ENCODE measurements around the gene SLC35A4. TPM values are rescaled to one million over a fixed set of nuclear protein-coding genes. Genes with fewer than 3 reads are reported as not detected.

The SLC35A4 gene, protein sequence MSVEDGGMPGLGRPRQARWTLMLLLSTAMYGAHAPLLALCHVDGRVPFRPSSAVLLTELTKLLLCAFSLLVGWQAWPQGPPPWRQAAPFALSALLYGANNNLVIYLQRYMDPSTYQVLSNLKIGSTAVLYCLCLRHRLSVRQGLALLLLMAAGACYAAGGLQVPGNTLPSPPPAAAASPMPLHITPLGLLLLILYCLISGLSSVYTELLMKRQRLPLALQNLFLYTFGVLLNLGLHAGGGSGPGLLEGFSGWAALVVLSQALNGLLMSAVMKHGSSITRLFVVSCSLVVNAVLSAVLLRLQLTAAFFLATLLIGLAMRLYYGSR
- polyA plus RNA-seq, result 79.8 TPM

DNA sequence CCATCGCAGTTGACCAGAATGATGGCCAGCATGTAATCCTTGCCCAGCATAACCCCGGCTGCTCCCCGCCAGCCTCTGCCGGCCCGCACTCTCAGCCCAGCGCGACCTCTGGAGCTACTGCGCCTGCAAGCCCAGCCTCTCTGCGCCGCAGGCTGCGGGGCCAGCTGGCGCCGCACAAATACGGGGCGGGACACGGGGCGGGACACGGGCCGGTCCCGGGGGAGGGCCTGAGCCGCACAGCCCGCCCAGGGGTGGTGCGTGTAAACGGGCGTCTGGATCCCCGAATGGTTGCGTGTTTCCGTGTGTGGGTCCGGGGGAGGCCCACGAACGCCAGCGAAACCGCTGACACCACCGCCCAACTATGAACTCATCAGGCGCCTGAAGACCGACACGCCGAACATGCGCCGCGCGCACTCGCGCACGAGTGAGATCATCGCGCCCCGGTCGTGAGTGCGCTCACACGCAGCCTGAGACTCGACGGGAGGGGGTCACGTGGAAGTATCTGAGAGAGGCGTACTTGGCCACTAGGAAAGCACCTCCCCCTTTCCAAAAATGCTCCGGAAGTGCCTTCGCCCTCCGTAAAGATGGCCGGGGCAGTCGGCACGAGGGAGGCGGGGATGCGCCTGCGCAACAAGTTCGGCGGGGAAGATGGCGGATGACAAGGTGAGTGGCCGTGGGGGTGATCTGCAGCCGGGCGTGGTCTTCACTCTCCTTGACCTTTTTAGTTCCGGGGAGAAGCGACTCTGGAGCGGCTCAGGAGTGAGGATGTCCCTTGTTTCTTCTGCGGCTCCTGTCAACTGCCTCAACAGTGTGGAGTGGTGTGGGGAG, at the start of gene SLC35A4, which contains the start of gene APBB3:
Gene SLC35A4 (plus strand): TSS at position 633 of the 828 bp plus-strand sequence. CDS start 2,342 bp downstream, outside the sequence.
Gene APBB3 (minus strand): TSS at position 403 of the 828 bp plus-strand sequence. CDS start 353 bp downstream, at position 50.
- Mint-ChIP-seq H3K27me3 (no peaks in the 10 kb centered on the region), H3K4me3 (peak within 1 kb of the TSS; percentile 89 to 98 (median 97)), H3K4me1 (peaks cover 11 to 41% (median 23%) of the 10 kb centered on the region in 3 donors), H3K27ac (peak within 1 kb of the TSS; percentile 82 to 97 (median 96)), H3K9me3 (no peaks in the 10 kb centered on the region), H3K36me3 (peaks cover 13% of the 10 kb centered on the region)

DNA sequence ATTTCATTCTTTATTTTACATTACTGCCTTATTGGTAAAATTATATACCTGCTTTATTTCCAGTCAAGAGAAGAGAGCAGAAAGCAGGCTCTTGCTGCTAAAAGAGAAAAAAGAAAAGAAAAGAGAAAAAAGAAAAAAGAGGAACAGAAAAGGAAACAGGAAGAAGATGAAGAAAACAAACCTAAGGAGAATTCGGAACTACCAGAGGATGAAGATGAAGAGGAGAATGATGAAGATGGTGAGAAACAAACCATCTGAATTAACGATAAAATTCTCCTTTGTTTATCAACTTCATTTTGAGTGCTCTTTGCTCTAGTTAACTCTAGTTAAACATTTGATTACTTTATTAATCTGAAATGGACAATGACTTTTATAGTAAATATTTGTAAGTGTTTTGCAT, 40.6 kb upstream of the SLC35A4 start:
- H3K27ac Mint-ChIP-seq, result peak overlapping the region in 2 of 3 donors; percentile 35 to 65
- H3K4me1 Mint-ChIP-seq, result peaks cover 6 to 10% (median 6%) of the 10 kb centered on the region in 3 donors
- no peaks in the 10 kb centered on the region for H3K36me3 Mint-ChIP-seq
- H3K27me3 Mint-ChIP-seq, result peaks cover 2% of the 10 kb centered on the region
- H3K4me3 Mint-ChIP-seq, result peak overlapping the region in 1 of 4 donors; percentile 78
- no peaks in the 10 kb centered on the region for H3K9me3 Mint-ChIP-seq

DNA sequence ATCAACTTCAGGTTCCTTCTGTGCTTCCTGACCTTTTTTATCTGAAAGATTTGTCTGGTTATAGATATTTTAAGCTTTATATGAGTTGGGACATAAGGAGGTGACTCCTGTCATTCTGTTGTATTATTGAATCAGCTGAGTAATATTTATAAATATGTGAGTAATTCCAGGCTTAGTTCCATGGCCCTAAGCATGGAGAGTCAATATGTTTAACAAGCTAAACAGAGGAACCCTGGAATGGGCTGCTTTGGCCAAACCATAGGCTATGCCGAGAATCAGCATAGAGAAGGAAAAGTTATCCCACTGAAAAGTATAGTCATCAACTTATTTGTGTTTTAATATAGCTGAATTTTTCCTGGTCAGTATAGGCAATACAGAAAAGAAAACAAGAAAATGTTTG, 24.4 kb upstream of the SLC35A4 start:
- peaks cover 9% of the 10 kb centered on the region for H3K36me3 Mint-ChIP-seq
- peaks cover 0 to 3% (median 0%) of the 10 kb centered on the region in 3 donors for H3K4me1 Mint-ChIP-seq
- peak overlapping the region in 1 of 3 donors; percentile 53 for H3K27ac Mint-ChIP-seq
- no peaks in the 10 kb centered on the region for H3K9me3 Mint-ChIP-seq
- H3K27me3 Mint-ChIP-seq, result no peaks in the 10 kb centered on the region
- no peak overlapping the region for H3K4me3 Mint-ChIP-seq

DNA sequence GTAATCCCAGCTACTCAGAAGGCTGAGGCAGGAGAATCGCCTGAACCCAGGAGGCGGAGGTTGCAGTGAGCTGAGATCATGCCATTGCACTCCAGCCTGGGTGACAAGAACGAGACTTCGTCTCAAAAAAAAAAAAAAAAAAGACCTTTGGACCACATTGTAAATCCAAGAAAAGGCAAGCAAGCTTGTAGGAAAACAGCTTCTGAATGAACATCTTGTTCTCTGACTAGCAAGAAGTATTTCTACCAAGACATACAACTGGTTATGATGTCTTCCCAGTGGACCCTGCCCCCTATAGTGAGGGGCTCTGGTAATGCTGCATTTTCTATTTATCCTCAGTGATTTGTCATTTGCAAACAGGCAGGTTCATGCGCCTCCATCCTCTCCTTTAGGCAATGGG, 21.7 kb upstream of the SLC35A4 start:
- Mint-ChIP-seq H3K27me3 (no peaks in the 10 kb centered on the region), H3K9me3 (no peaks in the 10 kb centered on the region), H3K36me3 (peaks cover 6% of the 10 kb centered on the region), H3K4me3 (no peak overlapping the region), H3K27ac (no peak overlapping the region), H3K4me1 (peaks cover 1 to 7% (median 3%) of the 10 kb centered on the region in 3 donors)

DNA sequence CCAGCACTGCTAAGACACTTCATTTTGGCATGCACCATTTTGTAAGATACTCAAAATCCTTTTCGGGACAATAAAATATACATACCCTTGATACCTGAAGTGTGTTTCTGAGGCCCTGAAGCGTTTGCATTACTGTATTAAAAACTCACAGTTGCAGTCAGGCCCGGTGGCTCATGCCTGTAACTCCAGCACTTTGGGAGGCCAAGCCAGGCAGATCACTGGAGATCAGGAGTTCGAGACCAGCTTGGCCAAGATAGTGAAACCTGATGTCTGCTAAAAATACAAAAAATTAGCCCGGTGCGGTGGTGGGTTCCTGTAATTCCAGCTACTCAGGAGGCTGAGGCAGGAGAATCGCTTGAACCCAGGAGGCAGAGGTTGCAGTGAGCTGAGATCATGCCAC, 19.6 kb upstream of the SLC35A4 start:
- peak overlapping the region in 1 of 3 donors; percentile 42 for H3K27ac Mint-ChIP-seq
- H3K27me3 Mint-ChIP-seq, result no peaks in the 10 kb centered on the region
- peaks cover 4% of the 10 kb centered on the region for H3K36me3 Mint-ChIP-seq
- H3K4me1 Mint-ChIP-seq, result peaks cover 17 to 20% (median 18%) of the 10 kb centered on the region in 3 donors
- H3K9me3 Mint-ChIP-seq, result no peaks in the 10 kb centered on the region
- H3K4me3 Mint-ChIP-seq, result peak overlapping the region in 1 of 4 donors; percentile 7

DNA sequence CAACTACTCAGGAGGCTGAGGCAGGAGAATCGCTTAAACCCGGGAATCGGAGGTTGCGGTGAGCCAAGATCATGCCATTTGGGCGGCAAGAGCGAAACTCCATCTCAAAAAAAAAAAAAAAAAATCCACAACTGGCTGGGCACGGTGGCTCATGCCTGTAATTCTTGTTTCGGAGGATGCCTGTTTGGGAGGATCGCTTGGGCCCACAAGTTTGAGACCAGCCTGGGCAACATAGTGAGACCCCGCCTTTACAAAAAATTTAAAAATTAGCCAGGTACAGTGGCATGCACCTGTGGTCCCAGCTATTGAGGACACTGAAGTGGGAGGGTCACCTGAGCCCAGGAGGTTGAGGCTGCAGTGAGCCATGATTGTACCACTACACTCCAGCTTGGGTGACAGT, 19.0 kb upstream of the SLC35A4 start:
- Mint-ChIP-seq H3K4me1 (peaks cover 17 to 20% (median 18%) of the 10 kb centered on the region in 3 donors), H3K9me3 (no peaks in the 10 kb centered on the region), H3K27me3 (no peaks in the 10 kb centered on the region), H3K36me3 (peaks cover 4% of the 10 kb centered on the region), H3K4me3 (peak overlapping the region in 1 of 4 donors; percentile 41), H3K27ac (peak overlapping the region in 2 of 3 donors; percentile 47 to 93)

DNA sequence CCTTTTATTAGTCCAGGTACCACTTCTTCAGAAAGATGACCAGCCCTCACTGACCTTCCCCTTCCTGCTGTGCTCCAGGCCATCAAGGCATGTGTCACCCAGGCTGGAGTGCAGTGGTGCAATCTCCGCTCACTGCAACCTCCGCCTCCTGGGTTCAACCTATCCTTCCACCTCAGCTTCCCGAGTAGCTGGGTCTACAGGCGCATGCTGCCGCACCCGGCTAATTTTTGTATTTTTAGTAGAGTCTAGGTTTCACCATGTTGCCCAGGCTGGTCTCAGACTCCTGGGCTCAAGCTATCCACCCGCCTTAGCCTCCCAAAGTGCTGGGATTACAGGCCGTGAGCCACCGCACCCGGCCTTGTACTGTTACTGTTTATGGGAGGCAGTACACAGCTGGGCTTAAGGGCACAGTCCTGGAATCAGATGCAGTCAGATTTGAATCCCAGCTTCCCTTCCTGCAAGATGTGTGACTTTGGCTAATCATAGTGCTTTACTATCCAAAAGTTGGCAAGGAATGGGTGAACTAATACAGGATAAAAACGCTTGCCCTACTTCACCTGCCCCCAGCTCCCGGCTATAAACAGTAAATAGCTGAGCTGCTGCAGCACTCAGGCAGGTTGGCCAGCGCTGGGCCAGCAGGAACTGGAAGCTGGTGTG, 17.6 kb upstream of the SLC35A4 start:
- Mint-ChIP-seq H3K4me1 (peaks cover 18 to 22% (median 20%) of the 10 kb centered on the region in 3 donors), H3K9me3 (no peaks in the 10 kb centered on the region), H3K27ac (peak overlapping the region; percentile 47 to 94 (median 93)), H3K4me3 (peak overlapping the region; percentile 71 to 94 (median 88)), H3K36me3 (peaks cover 7% of the 10 kb centered on the region), H3K27me3 (no peaks in the 10 kb centered on the region)

DNA sequence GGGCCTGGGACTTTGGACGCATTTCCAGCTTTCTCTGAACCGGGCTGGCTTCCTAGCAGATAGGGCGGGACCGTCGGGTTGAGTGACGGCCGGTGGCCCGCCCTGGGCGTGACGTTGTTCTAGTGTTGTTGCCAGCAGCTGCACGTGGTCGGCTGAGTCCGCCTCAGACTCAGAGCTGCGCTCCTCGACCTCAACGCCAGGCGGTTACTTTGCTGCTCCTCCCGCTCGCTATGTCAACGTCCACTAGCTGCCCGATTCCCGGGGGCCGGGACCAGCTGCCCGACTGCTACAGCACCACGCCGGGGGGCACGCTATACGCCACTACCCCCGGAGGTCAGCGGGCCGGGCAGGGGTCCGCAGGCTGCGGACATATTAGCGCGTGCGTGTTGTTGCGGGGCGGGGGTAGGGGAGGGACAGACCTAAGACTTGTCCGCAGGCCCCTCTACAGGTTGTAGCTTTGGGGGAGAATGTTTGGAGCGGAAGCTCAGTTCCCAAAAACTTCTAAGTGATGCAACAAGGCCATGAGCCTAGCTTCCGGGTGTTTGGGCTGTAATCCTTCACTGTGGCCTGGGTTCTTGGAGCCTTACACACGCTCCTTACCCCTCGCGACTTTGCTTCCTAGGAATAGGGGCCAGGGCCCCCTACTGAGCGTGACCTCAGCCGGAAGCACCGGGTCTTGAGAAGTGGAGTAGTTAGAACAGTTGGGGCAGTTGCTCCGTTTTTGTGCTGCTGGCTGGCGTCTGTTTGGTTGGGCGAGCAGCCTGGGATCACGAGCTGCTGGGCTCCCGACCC, 16.9 kb upstream of the SLC35A4 start, which contains the start of gene EIF4EBP3:
Gene EIF4EBP3 (plus strand): TSS at position 155 of the 792 bp plus-strand sequence. CDS start 76 bp downstream, at position 231.
- Mint-ChIP-seq H3K4me1 (peaks cover 19 to 22% (median 20%) of the 10 kb centered on the region in 3 donors), H3K9me3 (no peaks in the 10 kb centered on the region), H3K4me3 (peak within 1 kb of the TSS; percentile 71 to 94 (median 88)), H3K36me3 (peaks cover 7% of the 10 kb centered on the region), H3K27me3 (no peaks in the 10 kb centered on the region), H3K27ac (peak within 1 kb of the TSS; percentile 47 to 94 (median 93))

DNA sequence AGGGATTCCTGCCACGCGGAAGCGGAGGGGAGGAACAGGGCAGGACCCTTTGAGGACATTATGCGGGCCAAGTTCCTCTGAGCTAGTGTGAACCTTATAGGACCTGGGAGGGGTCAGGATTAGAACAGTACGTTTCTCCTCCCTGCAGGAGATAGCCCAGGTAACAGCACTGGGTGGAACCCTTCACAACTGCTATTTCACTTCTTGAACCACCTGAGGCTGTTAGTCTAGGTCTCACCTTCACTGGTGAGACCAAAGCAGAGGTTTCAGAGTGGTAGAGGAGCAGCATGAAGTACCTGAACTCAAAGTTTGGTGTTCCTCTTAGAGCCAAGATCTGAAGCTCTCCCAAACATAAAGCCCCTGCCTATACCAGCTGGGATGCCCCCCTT, 16.3 kb upstream of the SLC35A4 start:
- H3K27me3 Mint-ChIP-seq, result no peaks in the 10 kb centered on the region
- H3K4me1 Mint-ChIP-seq, result peaks cover 23 to 26% (median 25%) of the 10 kb centered on the region in 3 donors
- H3K4me3 Mint-ChIP-seq, result peak overlapping the region; percentile 71 to 94 (median 88)
- peaks cover 7% of the 10 kb centered on the region for H3K36me3 Mint-ChIP-seq
- H3K9me3 Mint-ChIP-seq, result no peaks in the 10 kb centered on the region
- H3K27ac Mint-ChIP-seq, result peak overlapping the region; percentile 47 to 94 (median 93)

DNA sequence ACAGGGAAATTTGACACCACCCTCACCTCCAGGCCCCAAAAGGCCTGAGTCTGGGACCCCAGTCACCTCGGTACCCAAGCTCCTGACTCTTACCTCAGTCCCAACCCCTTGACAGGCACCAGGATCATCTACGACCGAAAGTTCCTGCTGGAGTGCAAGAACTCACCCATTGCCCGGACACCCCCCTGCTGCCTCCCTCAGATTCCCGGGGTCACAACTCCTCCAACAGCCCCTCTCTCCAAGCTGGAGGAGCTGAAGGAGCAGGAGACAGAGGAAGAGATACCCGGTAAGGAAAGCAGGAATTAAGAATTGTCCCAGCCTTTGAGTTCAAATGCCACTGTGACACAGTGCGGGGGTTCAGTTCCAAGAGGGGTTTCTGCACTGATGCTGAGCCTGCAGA, 15.8 kb upstream of the SLC35A4 start:
- Mint-ChIP-seq H3K36me3 (peaks cover 7% of the 10 kb centered on the region), H3K9me3 (no peaks in the 10 kb centered on the region), H3K27ac (peak overlapping the region; percentile 47 to 94 (median 93)), H3K4me1 (peaks cover 28 to 31% (median 30%) of the 10 kb centered on the region in 3 donors), H3K27me3 (no peaks in the 10 kb centered on the region), H3K4me3 (peak overlapping the region; percentile 55 to 83 (median 70))

DNA sequence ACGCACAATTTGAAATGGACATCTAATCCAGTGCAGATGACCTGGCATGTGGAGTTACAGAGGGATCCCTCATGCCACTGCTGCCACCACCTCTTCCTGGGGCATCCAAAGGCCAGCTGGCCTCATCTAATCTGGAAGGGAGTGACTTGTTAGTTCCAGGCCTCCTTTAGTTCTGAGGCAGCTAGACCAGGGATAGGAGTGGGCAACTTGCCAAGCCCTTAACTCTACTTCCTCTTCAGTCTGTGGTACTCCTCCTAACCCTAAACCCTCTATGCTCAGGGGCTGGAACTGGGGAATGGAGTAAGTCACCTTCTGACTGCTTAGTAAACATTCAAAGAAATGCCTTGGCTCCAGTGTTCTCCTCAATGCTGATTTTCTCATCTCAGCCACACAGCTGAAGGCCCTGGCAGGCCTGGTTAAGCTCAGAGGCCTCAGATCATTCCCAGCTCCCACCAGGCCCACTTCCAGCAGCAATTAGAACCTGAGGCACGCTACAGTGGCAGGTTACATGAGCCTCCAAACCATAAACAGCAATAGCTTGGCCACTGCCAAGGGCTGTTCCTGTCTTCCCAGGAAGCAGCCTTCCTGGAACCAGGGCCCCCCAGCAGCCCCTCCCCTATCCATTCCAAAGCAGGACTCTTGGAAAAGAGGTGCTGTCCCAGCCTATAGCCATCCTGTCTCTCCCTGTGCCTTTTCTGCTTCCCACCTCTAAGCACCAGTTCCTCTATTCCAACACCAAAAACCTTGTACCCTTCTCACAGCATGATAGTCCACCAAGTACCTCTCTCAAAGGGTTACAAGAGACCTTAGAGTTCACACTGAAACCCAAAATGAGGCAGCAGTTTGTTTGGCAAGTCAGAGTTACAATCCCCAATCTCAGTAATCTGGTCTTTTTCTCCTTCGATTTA, 15.1 kb upstream of the SLC35A4 start:
- H3K27me3 Mint-ChIP-seq, result no peaks in the 10 kb centered on the region

DNA sequence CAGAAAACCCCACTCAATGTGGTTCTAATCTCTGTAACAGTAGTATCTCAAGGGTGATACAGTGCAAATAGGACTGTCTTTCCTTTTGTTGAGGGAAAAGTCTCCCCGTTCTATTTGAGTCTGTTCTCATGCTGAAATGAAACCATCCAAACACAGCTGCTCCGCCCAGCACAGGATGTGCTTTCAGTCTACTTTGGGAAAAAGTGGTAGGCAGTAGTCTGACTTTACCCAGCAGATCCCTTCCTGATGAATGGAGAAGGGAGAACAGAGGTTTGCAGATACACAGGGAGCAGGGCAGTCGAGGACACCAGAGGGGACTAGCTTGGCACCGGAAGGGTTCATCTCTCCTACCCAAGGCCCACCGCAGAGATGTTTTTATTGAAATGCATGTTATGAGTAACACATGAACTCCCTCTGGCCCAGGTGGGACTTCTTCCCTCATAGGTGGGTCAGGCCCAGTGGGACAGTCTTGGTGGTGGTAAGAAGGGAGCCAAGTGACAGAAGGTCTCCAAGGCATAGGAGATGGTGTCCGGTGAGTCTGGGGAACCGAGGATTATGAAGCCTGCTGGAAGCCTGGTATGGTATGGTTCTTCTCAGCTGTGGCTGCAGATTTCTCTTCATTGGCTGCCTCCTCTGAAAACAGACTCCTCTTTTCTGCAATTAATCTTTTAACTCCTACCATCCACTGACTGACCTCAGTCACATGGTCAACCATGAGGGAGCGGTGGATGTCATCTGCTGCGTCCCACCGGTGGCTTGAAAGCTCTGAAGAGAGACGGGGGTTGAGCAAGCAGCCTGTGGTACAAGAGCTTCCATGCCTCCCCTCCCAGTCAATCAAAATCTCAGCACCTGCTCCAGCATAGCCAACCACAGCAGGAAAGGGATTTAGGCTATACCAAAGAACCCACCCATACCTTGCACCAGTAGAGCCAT, 14.2 kb upstream of the SLC35A4 start:
- Mint-ChIP-seq H3K4me3 (peak overlapping the region in 2 of 4 donors; percentile 27 to 71), H3K4me1 (peaks cover 35 to 40% (median 37%) of the 10 kb centered on the region in 3 donors), H3K27ac (peak overlapping the region; percentile 71 to 93 (median 82)), H3K27me3 (no peaks in the 10 kb centered on the region), H3K9me3 (no peaks in the 10 kb centered on the region), H3K36me3 (peaks cover 4% of the 10 kb centered on the region)

More for the DNA sequence above, 15.1 kb upstream of the SLC35A4 start:
- Mint-ChIP-seq H3K4me3 (peak overlapping the region; percentile 55 to 83 (median 70)), H3K9me3 (no peaks in the 10 kb centered on the region), H3K27ac (peak overlapping the region; percentile 47 to 93 (median 71)), H3K36me3 (peaks cover 6% of the 10 kb centered on the region), H3K4me1 (peaks cover 33 to 36% (median 35%) of the 10 kb centered on the region in 3 donors)
